ENCODE measurements around the gene ADM2. TPM values are rescaled to one million over a fixed set of nuclear protein-coding genes. Genes with fewer than 3 reads are reported as not detected.

Gene ADM2
- total RNA-seq, 1 experiment from 2014 or later = 1.4 TPM

DNA sequence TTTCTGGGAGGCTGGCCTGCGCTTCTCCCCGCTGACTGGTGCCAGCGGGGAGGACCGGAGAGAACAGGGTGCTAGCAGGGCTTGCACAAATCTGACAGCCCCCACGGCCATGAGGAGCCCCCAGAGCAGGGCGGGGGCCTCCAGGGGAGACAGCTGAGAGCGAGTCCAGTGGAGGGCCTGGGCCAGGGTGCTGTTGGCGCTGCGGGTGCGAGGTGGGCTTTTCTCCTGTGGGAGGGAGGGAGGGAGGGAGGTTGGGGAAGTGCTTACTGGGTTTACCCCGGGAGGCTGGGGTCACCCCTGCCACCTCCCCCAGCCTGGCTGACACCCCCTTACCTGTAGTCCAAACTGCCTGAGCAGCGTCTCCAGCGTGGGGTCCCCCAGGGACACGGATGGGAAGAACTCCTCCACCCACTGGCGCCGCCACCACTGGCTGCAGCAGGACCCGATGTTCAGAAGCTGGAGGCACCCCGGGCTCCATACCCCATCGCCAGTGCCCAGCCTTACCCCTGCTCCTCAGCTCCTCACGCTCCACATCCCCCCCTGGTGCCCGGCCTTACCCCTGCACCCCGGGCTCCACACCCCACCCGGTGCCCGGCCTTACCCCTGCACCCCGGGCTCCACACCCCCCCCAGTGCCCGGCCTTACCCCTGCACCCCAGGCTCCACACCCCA is 22.3 kb downstream of the ADM2 start:
- DNase-seq = peak; percentile 68
- Histone ChIP-seq H3K9me2 (replicated peaks; ENCODE audit: insufficient read depth, low read length) (no peaks in the 10 kb centered on the region), H2AFZ (ENCODE audit: low read length) (no peak overlapping the region), H4K20me1 (ENCODE audit: insufficient read depth, low read depth, low read length) (0 out of 2 replicates have a peak, but pooled peaks cover 3% of the 10 kb centered on the region), H3K4me1 (ENCODE audit: low read length) (peaks cover 11% of the 10 kb centered on the region), H3K27ac (ENCODE audit: low read length) (no peak overlapping the region), H3K9me3 (ENCODE audit: low read length) (no peaks in the 10 kb centered on the region), H3K9ac (ENCODE audit: low read length) (no peak overlapping the region), H3K4me2 (ENCODE audit: low read depth, low read length, poor library complexity, severe bottlenecking) (no peak overlapping the region), H3K27me3 (ENCODE audit: low read length) (no peaks in the 10 kb centered on the region), H3K36me3 (ENCODE audit: insufficient read depth, low read length) (no peaks in the 10 kb centered on the region), H3K79me2 (ENCODE audit: low read length) (peaks cover 17% of the 10 kb centered on the region), H3K4me3 (ENCODE audit: low read length) (no peak overlapping the region)

DNA sequence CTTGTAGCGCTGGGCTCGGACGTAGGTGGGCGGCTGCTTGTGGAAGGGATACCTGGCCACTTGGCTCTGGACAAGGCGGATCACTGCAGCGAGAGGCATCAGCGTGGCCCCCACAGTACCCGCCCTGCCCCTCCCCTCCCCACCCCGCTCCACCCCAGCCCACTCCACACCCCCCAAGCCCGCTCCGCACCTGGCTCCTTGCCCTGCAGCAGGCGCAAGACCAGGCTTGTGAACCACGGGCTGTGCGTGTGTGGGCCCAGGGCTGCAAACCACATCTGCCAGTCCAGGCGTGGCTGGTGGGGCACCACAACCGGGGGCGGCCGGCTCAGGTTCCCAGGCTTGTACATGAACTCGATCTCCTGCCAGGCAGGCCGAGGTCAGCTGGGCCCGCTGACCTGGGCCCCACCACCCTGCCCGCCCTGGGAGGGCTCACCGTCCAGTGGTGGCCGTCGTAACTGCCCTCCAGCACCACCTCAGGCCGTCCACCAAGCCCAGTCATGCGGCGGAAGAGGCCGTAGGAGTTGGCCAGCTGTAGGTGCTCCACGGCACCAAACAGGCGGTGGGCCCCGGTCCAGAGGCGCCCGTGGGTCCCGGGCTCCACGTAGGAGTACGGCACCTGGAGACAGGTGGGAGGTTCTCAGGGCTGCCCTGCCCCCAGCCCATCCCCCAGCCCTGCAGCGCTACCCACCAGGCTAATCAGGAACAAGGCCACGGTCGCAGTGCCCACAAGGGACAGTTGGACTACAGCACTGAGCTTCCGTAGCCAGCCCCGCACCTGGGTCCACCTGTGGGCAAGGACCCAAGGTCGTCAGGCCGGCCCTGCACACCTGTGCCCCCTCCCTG is 23.2 kb downstream of the ADM2 start:
- Histone ChIP-seq H3K27me3 (ENCODE audit: low read length) (no peaks in the 10 kb centered on the region), H3K4me1 (ENCODE audit: low read length) (peaks cover 19% of the 10 kb centered on the region), H2AFZ (ENCODE audit: low read length) (no peak overlapping the region), H3K36me3 (ENCODE audit: insufficient read depth, low read length) (no peaks in the 10 kb centered on the region), H3K9me2 (replicated peaks; ENCODE audit: insufficient read depth, low read length) (no peaks in the 10 kb centered on the region), H3K4me2 (ENCODE audit: low read depth, low read length, poor library complexity, severe bottlenecking) (no peak overlapping the region), H3K9me3 (ENCODE audit: low read length) (no peaks in the 10 kb centered on the region), H3K79me2 (ENCODE audit: low read length) (peaks cover 27% of the 10 kb centered on the region), H3K4me3 (ENCODE audit: low read length) (no peak overlapping the region), H3K9ac (ENCODE audit: low read length) (no peak overlapping the region), H3K27ac (ENCODE audit: low read length) (no peak overlapping the region), H4K20me1 (ENCODE audit: insufficient read depth, low read depth, low read length) (0 out of 2 replicates have a peak, but pooled peaks cover 3% of the 10 kb centered on the region)
- DNase-seq = no peak

DNA sequence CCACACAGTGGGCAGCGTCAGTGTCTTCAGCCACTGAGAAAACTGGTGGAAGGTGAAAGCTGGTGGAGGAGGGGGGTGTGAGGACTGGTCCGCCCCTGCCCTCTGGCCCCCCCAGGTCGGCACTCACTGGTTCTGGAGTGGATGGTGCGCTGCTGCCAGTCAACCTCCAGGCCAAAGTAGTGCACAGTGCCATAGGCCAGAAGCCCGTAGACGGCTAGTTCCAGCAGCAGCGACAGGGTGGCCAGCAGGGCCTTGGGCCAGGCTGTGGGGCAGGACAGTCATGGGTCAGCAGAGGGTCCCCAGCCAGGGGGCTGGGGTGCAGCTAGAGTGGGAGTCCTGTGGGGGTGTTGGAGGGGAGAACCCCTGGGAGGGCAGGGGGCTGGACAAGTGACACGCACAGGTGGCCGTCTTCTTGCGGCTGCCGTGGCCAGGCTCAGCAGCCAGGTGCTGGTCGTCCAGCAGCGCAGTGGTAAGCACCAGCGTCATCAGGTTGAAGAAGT is 24.0 kb downstream of the ADM2 start:
- Histone ChIP-seq H3K4me2 (ENCODE audit: low read depth, low read length, poor library complexity, severe bottlenecking) (no peak overlapping the region), H3K4me1 (ENCODE audit: low read length) (peaks cover 20% of the 10 kb centered on the region), H3K36me3 (ENCODE audit: insufficient read depth, low read length) (no peaks in the 10 kb centered on the region), H3K9me2 (replicated peaks; ENCODE audit: insufficient read depth, low read length) (no peaks in the 10 kb centered on the region), H3K9me3 (ENCODE audit: low read length) (no peaks in the 10 kb centered on the region), H3K79me2 (ENCODE audit: low read length) (peaks cover 34% of the 10 kb centered on the region), H3K27me3 (ENCODE audit: low read length) (no peaks in the 10 kb centered on the region), H3K4me3 (ENCODE audit: low read length) (no peak overlapping the region), H2AFZ (ENCODE audit: low read length) (no peak overlapping the region), H3K27ac (ENCODE audit: low read length) (no peak overlapping the region), H4K20me1 (ENCODE audit: insufficient read depth, low read depth, low read length) (0 out of 2 replicates have a peak, but pooled peaks cover 3% of the 10 kb centered on the region), H3K9ac (ENCODE audit: low read length) (no peak overlapping the region)
- no peak for DNase-seq

DNA sequence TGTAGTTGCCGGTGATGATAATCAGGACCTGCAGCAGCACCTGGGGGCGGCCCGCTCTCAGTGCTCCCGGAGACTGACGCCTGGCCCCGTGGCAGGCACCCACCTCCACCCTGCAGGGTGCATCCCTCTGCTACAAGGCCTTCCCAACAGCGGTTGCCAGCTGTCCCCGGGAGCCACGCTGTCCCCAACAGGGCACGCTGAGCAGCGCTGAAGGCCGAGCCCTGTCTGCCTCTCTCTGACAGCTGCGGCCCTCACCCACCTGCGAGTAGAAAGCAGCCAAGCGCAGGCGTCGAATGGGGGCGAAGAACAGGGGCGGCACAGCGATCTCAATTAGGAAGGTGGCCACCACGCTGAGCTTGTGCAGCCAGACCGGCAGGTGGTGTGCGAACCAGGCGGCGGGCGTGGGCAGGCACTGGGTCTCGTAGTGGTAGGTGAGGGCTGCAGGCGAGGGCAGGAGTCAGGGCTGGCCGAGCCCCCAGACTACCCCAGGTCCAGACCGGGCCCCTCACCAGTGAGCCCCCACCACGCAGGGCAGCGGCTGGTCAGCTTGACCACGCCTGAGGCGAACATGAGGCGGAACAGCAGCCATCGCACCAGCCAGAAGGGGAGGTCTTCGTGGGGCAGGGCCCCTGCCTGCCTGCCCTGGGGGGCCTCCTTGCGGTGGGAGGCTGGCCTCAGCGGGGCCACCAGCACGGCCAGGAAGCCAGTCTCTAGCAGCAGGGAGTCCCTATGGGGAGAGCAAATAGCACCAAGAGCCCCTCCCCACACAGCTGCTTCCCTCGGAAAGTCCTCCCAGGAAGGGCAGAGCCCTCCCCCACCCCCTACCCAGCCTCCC is 24.6 kb downstream of the ADM2 start:
- H3K36me3 ChIP-seq (ENCODE audit: insufficient read depth, low read length) = no peaks in the 10 kb centered on the region
- H3K9me2 ChIP-seq (replicated peaks; ENCODE audit: insufficient read depth, low read length) = no peaks in the 10 kb centered on the region
- H3K27ac ChIP-seq (ENCODE audit: low read length) = no peak overlapping the region
- H3K9me3 ChIP-seq (ENCODE audit: low read length) = no peaks in the 10 kb centered on the region
- peaks cover 20% of the 10 kb centered on the region for H3K4me1 ChIP-seq (ENCODE audit: low read length)
- peak overlapping the region; percentile 100 for H3K9ac ChIP-seq (ENCODE audit: low read length)
- no peak for DNase-seq
- H3K4me2 ChIP-seq (ENCODE audit: low read depth, low read length, poor library complexity, severe bottlenecking) = peak overlapping the region; percentile 91
- no peaks in the 10 kb centered on the region for H3K27me3 ChIP-seq (ENCODE audit: low read length)
- no peak overlapping the region for H2AFZ ChIP-seq (ENCODE audit: low read length)
- H3K4me3 ChIP-seq (ENCODE audit: low read length) = peak overlapping the region; percentile 93
- H3K79me2 ChIP-seq (ENCODE audit: low read length) = peaks cover 39% of the 10 kb centered on the region
- 0 out of 2 replicates have a peak, but pooled peaks cover 3% of the 10 kb centered on the region for H4K20me1 ChIP-seq (ENCODE audit: insufficient read depth, low read depth, low read length)

DNA sequence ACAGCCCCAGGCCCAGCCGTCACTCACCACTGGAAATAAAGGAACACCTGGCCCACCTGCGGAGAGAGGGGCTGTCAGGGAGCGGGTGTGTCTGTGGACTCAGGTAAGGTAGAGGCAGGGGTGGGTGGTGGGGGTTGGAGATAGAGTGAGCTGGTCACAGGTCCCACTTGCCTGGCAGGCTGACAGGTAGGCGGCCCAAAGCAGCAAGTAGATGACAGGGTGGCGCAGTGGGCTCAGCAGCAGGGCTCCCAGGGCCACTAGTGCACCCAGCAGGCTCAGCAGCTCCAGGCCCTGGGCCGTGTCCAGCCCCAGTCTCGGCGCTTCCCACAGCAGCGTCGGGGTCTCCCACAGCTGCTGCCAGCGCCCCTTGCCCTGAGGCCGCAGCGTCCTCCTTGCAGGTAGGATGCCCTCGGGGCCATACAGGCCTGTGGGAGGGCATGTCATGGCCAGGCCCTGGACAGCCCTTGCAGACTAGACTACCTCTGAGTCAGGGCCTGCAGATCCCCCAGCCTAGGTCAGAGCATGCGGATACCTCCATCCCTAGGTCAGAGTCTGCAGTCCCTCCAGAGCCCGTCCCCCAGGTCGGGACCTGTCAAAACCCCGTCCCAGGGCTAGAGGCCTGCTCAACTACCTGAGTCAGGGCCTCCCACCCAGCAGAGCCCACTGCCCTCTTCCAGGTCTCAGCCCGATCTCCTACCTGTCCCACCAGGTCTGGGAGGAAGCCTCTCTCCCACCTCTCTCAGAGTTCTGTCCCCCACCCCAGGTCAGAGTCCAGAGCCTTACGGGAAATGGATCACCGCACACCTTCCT is 25.5 kb downstream of the ADM2 start:
- Histone ChIP-seq H3K36me3 (ENCODE audit: insufficient read depth, low read length) (no peaks in the 10 kb centered on the region), H3K9me3 (ENCODE audit: low read length) (no peaks in the 10 kb centered on the region), H3K4me3 (ENCODE audit: low read length) (peak overlapping the region; percentile 93), H2AFZ (ENCODE audit: low read length) (peak overlapping the region; percentile 93; the same call in 1 of the 2 replicates), H3K27me3 (ENCODE audit: low read length) (no peaks in the 10 kb centered on the region), H3K4me2 (ENCODE audit: low read depth, low read length, poor library complexity, severe bottlenecking) (peak overlapping the region; percentile 91), H3K9ac (ENCODE audit: low read length) (peak overlapping the region; percentile 100), H3K79me2 (ENCODE audit: low read length) (peaks cover 39% of the 10 kb centered on the region), H3K9me2 (replicated peaks; ENCODE audit: insufficient read depth, low read length) (no peaks in the 10 kb centered on the region), H3K27ac (ENCODE audit: low read length) (peak overlapping the region; percentile 60; the same call in 1 of the 2 replicates), H3K4me1 (ENCODE audit: low read length) (peaks cover 20% of the 10 kb centered on the region), H4K20me1 (ENCODE audit: insufficient read depth, low read depth, low read length) (0 out of 2 replicates have a peak, but pooled peaks cover 3% of the 10 kb centered on the region)
- peak; percentile 55 for DNase-seq

DNA sequence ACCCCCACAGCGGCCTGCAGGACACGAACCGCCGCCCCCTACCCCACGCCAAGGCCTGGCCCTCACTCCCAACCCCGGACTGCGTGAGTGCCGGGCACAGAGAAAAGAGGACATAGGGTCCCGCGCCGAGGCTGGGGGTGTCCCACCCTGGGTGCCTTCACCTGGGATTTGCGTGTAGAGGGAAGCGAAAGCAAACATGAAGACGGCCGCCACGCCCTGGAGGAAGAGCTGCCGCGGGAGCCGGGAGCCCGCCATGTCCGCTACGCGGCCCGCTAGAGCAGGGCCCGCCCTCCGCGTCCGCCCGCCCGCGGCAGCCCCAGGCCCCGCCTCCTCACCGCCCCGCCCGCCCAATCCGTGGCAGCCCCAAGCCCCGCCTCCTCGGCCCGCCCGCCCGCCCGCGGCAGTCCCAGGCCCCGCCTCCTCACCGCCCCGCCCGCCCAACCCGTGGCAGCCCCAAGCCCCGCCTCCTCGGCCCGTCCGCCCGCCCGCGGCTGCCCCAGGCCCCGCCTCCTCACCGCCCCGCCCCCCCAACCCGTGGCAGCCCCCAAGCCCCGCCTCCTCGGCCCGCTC is 26.2 kb downstream of the ADM2 start, which contains the start of gene LMF2:
Gene LMF2 (minus strand): TSS at position 282 of the 570 bp plus-strand sequence. CDS start 27 bp downstream, at position 255.
- DNase-seq = no peak

More for the DNA sequence above, 26.2 kb downstream of the ADM2 start, which contains the start of gene LMF2:
- Histone ChIP-seq H2AFZ (ENCODE audit: low read length) (peak within 1 kb of the TSS; percentile 93; the same call in 1 of the 2 replicates), H3K9me3 (ENCODE audit: low read length) (no peaks in the 10 kb centered on the region), H4K20me1 (ENCODE audit: insufficient read depth, low read depth, low read length) (0 out of 2 replicates have a peak, but pooled peaks cover 3% of the 10 kb centered on the region), H3K27me3 (ENCODE audit: low read length) (no peaks in the 10 kb centered on the region), H3K9ac (ENCODE audit: low read length) (peak within 1 kb of the TSS; percentile 100), H3K4me1 (ENCODE audit: low read length) (peaks cover 20% of the 10 kb centered on the region), H3K79me2 (ENCODE audit: low read length) (peaks cover 46% of the 10 kb centered on the region), H3K36me3 (ENCODE audit: insufficient read depth, low read length) (no peaks in the 10 kb centered on the region), H3K27ac (ENCODE audit: low read length) (peak within 1 kb of the TSS; percentile 60; the same call in 1 of the 2 replicates), H3K4me2 (ENCODE audit: low read depth, low read length, poor library complexity, severe bottlenecking) (peak within 1 kb of the TSS; percentile 98), H3K4me3 (ENCODE audit: low read length) (peak within 1 kb of the TSS; percentile 94), H3K9me2 (replicated peaks; ENCODE audit: insufficient read depth, low read length) (no peaks in the 10 kb centered on the region)

Measured in Karpas-422 (cell line).